Liver (tissue), 9 donors: Measurements from ENCODE around the gene GRIP1. TPM values are rescaled to one million over a fixed set of nuclear protein-coding genes. Genes with fewer than 3 reads are reported as not detected.

ENCODE experiments used
- DNase-seq: peaks from one replicate; pipeline ENCODE4 v3.0.0-alpha.2; 2017; ENCODE audit warnings: low spot score
- H3K27ac ChIP-seq, 2 donors: one replicate each; pipeline ENCODE4 v1.7.0; 2013; ENCODE audit warnings: inconsistent platforms in 2 of 2, low read length in 2 of 2, control low read depth in 1 of 2, low read depth in 1 of 2, mild to moderate bottlenecking in 1 of 2
- H3K27me3 ChIP-seq, 4 donors: one replicate each; pipeline versions ENCODE4 v1.6.1 to v1.7.0; 2013; ENCODE audit warnings: low read length in 3 of 4, inconsistent platforms in 1 of 4, mild to moderate bottlenecking in 1 of 4, moderate library complexity in 1 of 4; ENCODE audit not compliant: control insufficient read depth in 4 of 4, insufficient read depth in 4 of 4
- H3K36me3 ChIP-seq, 4 donors: one replicate each; pipeline versions ENCODE4 v1.6.1 to v1.7.0; 2013; ENCODE audit warnings: low read length in 3 of 4, mild to moderate bottlenecking in 3 of 4, low read depth in 1 of 4, moderate library complexity in 1 of 4; ENCODE audit not compliant: control insufficient read depth in 4 of 4, insufficient read depth in 3 of 4
- H3K4me1 ChIP-seq, 4 donors: one replicate each; pipeline versions ENCODE4 v1.6.1 to v1.7.0; 2013; ENCODE audit warnings: low read length in 3 of 4, mild to moderate bottlenecking in 3 of 4, moderate library complexity in 1 of 4; ENCODE audit not compliant: control insufficient read depth in 4 of 4, insufficient read depth in 4 of 4
- H3K4me3 ChIP-seq, 3 donors: one replicate each; pipeline versions ENCODE4 v1.6.1 to v1.7.0; 2013; ENCODE audit warnings: low read length in 3 of 3, control low read depth in 1 of 3, low read depth in 1 of 3, mild to moderate bottlenecking in 1 of 3
- H3K9ac ChIP-seq, 2 donors: one replicate each; pipeline ENCODE4 v1.7.0; 2013; ENCODE audit warnings: low read length in 2 of 2, mild to moderate bottlenecking in 2 of 2, moderate library complexity in 2 of 2, control low read depth in 1 of 2, low read depth in 1 of 2
- H3K9me3 ChIP-seq, 4 donors: one replicate each; pipeline versions ENCODE4 v1.6.1 to v1.7.0; 2013; ENCODE audit warnings: low read length in 3 of 4; ENCODE audit not compliant: control insufficient read depth in 4 of 4
- ATF3 ChIP-seq: IDR thresholded peaks from 2 replicates; pipeline ENCODE4 v1.6.1; 2016; ENCODE audit warnings: antibody characterized with exemption
- EGR1 ChIP-seq, 2 donors: IDR thresholded peaks; 2 replicates each; pipeline ENCODE4 v1.6.1; 2016 to 2018; ENCODE audit warnings: antibody characterized with exemption in 2 of 2, low read depth in 2 of 2
- FOXA1 ChIP-seq: IDR thresholded peaks from 2 replicates; pipeline ENCODE4 v1.6.1; 2016; ENCODE audit warnings: antibody characterized with exemption
- FOXA2 ChIP-seq: IDR thresholded peaks from 2 replicates; pipeline ENCODE4 v1.6.1; 2016; ENCODE audit warnings: antibody characterized with exemption
- GABPA ChIP-seq, 2 donors: IDR thresholded peaks in 1 of 2; conservative IDR thresholded peaks in 1 of 2; 2 replicates each; pipeline ENCODE4 v1.6.1; 2016; ENCODE audit warnings: antibody characterized with exemption in 2 of 2, mild to moderate bottlenecking in 1 of 2, moderate library complexity in 1 of 2
- HNF4A ChIP-seq, 2 donors: conservative IDR thresholded peaks; 2 replicates each; pipeline ENCODE4 v1.6.1; 2016; ENCODE audit warnings: antibody characterized with exemption in 2 of 2, mild to moderate bottlenecking in 2 of 2
- HNF4G ChIP-seq: IDR thresholded peaks from 2 replicates; pipeline ENCODE4 v1.6.1; 2016; ENCODE audit warnings: antibody characterized with exemption
- JUND ChIP-seq, 2 donors: IDR thresholded peaks; 2 replicates each; pipeline ENCODE4 v1.6.1; 2016; ENCODE audit warnings: antibody characterized with exemption in 2 of 2
- NR2F2 ChIP-seq: IDR thresholded peaks from 2 replicates; pipeline ENCODE4 v1.6.1; 2016; ENCODE audit warnings: antibody characterized with exemption
- RAD21 ChIP-seq, 2 donors: IDR thresholded peaks; 2 replicates each; pipeline ENCODE4 v1.6.1; 2016; ENCODE audit warnings: antibody characterized with exemption in 2 of 2, mild to moderate bottlenecking in 2 of 2
- RXRA ChIP-seq, 2 donors: IDR thresholded peaks; 2 replicates each; pipeline ENCODE4 v1.6.1; 2017 to 2018; ENCODE audit warnings: antibody characterized with exemption in 2 of 2, mild to moderate bottlenecking in 1 of 2
- SP1 ChIP-seq: IDR thresholded peaks from 2 replicates; pipeline ENCODE4 v1.6.1; 2018; ENCODE audit warnings: antibody characterized with exemption, mild to moderate bottlenecking
- TAF1 ChIP-seq: conservative IDR thresholded peaks from 2 replicates; pipeline ENCODE4 v1.6.1; 2016; ENCODE audit warnings: antibody characterized with exemption, mild to moderate bottlenecking
- YY1 ChIP-seq: IDR thresholded peaks from 2 replicates; pipeline ENCODE4 v1.6.1; 2016; ENCODE audit warnings: antibody characterized with exemption, mild to moderate bottlenecking
- WGBS: extraction: QIAGEN DNeasy Blood & Tissue Kit; methylation state at CpG from one replicate; pipeline ENCODE4 v1.1.7; 2013; 5-methylcytosine and 5-hydroxymethylcytosine counted together
- polyA plus RNA-seq, 2 donors: library from polyadenylated mRNA; stranded (reverse) in 1 of 2; unstranded in 1 of 2; fragments of 200-250 nt in 1 of 2; fragments of >200 nt in 1 of 2; fragmentation: Nextera tagmentation in 1 of 2; extraction: Ambion mirVana in 1 of 2; gene quantifications; one replicate each; pipeline versions ENCODE4 v1.2.1 to v1.2.3, GENCODE V29; 2013 to 2015
- total RNA-seq, 2 donors: library from RNA; depleted of rRNA; stranded (reverse); fragments of >200 nt; gene quantifications; one replicate each; pipeline ENCODE4 v1.2.3, GENCODE V29; 2014
- TF ChIP-seq, protein P1 (sequence below): fragments of 150-350 bp; IDR thresholded peaks from 2 replicates; pipeline ENCODE4 v1.5.1; 2017; ENCODE audit warnings: improper control_type of control experiment, low read depth, low read length; ENCODE audit not compliant: missing input control
- TF ChIP-seq, protein P2 (sequence below): IDR thresholded peaks from 2 replicates; pipeline ENCODE4 v1.6.1; 2016; ENCODE audit warnings: antibody characterized with exemption
- TF ChIP-seq, protein P3 (sequence below): IDR thresholded peaks from 2 replicates; pipeline ENCODE4 v1.6.1; 2016; ENCODE audit warnings: antibody characterized with exemption
- TF ChIP-seq, protein P4 (sequence below): IDR thresholded peaks from 2 replicates; pipeline ENCODE4 v1.6.1; 2016; ENCODE audit warnings: antibody characterized with exemption, mild to moderate bottlenecking
- donor health status: healthy.
- donor health status: healthy.
- donor health status: healthy.
- donor health status: healthy.
- donor health status: healthy.

GRIP1 gene
- total and polyA plus RNA-seq, 4 donors, result 0.05 to 1.5 (median 0.24) TPM

DNA sequence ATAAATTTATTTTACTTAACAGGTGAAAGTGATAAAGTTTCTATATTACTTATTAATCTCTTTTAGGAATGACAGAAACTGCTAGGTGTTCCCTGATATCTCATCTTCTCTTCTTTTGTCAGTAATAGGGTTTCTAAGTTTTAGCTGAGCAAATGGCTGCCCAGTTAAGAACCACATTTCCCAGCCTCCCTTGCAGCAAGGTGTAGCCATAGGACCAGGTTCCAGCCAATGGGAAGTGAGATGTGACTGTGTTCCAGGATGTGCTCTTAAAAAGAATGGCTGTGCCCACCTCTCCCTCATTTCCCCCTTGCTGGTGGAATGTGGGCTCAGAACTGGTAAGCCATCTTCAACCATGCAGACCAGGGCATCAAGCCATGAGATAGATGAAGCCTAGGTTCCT, 210.9 kb downstream of the GRIP1 start:
- TF ChIP-seq, protein P1, sequence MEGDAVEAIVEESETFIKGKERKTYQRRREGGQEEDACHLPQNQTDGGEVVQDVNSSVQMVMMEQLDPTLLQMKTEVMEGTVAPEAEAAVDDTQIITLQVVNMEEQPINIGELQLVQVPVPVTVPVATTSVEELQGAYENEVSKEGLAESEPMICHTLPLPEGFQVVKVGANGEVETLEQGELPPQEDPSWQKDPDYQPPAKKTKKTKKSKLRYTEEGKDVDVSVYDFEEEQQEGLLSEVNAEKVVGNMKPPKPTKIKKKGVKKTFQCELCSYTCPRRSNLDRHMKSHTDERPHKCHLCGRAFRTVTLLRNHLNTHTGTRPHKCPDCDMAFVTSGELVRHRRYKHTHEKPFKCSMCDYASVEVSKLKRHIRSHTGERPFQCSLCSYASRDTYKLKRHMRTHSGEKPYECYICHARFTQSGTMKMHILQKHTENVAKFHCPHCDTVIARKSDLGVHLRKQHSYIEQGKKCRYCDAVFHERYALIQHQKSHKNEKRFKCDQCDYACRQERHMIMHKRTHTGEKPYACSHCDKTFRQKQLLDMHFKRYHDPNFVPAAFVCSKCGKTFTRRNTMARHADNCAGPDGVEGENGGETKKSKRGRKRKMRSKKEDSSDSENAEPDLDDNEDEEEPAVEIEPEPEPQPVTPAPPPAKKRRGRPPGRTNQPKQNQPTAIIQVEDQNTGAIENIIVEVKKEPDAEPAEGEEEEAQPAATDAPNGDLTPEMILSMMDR, result no peak
- TF ChIP-seq SP1 (no peak), FOXA1 (no peak), RAD21 (IDR thresholded peaks at IDR 0.05) (no peak), HNF4G (no peak), GABPA (IDR thresholded peaks at IDR 0.05 in 1 of 2, conservative IDR thresholded peaks at IDR 0.05 in 1 of 2) (no peak)
- TF ChIP-seq, protein P2, sequence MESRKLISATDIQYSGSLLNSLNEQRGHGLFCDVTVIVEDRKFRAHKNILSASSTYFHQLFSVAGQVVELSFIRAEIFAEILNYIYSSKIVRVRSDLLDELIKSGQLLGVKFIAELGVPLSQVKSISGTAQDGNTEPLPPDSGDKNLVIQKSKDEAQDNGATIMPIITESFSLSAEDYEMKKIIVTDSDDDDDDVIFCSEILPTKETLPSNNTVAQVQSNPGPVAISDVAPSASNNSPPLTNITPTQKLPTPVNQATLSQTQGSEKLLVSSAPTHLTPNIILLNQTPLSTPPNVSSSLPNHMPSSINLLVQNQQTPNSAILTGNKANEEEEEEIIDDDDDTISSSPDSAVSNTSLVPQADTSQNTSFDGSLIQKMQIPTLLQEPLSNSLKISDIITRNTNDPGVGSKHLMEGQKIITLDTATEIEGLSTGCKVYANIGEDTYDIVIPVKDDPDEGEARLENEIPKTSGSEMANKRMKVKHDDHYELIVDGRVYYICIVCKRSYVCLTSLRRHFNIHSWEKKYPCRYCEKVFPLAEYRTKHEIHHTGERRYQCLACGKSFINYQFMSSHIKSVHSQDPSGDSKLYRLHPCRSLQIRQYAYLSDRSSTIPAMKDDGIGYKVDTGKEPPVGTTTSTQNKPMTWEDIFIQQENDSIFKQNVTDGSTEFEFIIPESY, result no peak
- Histone ChIP-seq H3K4me3 (no peak overlapping the region), H3K9me3 (no peaks in the 10 kb centered on the region), H3K9ac (no peak overlapping the region), H3K36me3 (no peaks in the 10 kb centered on the region), H3K27ac (no peak overlapping the region), H3K27me3 (no peaks in the 10 kb centered on the region), H3K4me1 (no peaks in the 10 kb centered on the region)
- DNase-seq, result no peak

- WGBS, result 75% methylated on average over 3 of the region's 3 CpGs
- DNase-seq, result no peak
- TF ChIP-seq RXRA (IDR thresholded peaks at IDR 0.05), result no peak
- TF ChIP-seq FOXA1, result no peak
- TF ChIP-seq RAD21 (IDR thresholded peaks at IDR 0.05), result no peak
- no peak for TF ChIP-seq FOXA2
- no peak for TF ChIP-seq NR2F2
- no peak for TF ChIP-seq GABPA (IDR thresholded peaks at IDR 0.05 in 1 of 2, conservative IDR thresholded peaks at IDR 0.05 in 1 of 2)
- no peak for TF ChIP-seq YY1
- TF ChIP-seq, protein P3, sequence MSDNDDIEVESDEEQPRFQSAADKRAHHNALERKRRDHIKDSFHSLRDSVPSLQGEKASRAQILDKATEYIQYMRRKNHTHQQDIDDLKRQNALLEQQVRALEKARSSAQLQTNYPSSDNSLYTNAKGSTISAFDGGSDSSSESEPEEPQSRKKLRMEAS, result no peak
- no peak for TF ChIP-seq JUND (IDR thresholded peaks at IDR 0.05)
- no peak for TF ChIP-seq HNF4A (conservative IDR thresholded peaks at IDR 0.05)
- no peak for TF ChIP-seq ATF3
- TF ChIP-seq EGR1 (IDR thresholded peaks at IDR 0.05; ENCODE audit: low read depth in 2 of 2), result no peak
- TF ChIP-seq SP1, result no peak
- TF ChIP-seq TAF1, result no peak
- TF ChIP-seq, protein P4, sequence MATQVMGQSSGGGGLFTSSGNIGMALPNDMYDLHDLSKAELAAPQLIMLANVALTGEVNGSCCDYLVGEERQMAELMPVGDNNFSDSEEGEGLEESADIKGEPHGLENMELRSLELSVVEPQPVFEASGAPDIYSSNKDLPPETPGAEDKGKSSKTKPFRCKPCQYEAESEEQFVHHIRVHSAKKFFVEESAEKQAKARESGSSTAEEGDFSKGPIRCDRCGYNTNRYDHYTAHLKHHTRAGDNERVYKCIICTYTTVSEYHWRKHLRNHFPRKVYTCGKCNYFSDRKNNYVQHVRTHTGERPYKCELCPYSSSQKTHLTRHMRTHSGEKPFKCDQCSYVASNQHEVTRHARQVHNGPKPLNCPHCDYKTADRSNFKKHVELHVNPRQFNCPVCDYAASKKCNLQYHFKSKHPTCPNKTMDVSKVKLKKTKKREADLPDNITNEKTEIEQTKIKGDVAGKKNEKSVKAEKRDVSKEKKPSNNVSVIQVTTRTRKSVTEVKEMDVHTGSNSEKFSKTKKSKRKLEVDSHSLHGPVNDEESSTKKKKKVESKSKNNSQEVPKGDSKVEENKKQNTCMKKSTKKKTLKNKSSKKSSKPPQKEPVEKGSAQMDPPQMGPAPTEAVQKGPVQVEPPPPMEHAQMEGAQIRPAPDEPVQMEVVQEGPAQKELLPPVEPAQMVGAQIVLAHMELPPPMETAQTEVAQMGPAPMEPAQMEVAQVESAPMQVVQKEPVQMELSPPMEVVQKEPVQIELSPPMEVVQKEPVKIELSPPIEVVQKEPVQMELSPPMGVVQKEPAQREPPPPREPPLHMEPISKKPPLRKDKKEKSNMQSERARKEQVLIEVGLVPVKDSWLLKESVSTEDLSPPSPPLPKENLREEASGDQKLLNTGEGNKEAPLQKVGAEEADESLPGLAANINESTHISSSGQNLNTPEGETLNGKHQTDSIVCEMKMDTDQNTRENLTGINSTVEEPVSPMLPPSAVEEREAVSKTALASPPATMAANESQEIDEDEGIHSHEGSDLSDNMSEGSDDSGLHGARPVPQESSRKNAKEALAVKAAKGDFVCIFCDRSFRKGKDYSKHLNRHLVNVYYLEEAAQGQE, result no peak
- TF ChIP-seq, protein P2, result no peak
- no peak for TF ChIP-seq HNF4G
- TF ChIP-seq, protein P1, result no peak
Observed at GRCh38 chr12:66461331-66461730, 217.5 kb downstream of the GRIP1 start.

More at GRCh38 chr12:66461331-66461730, 217.5 kb downstream of the GRIP1 start:
- no peaks in the 10 kb centered on the region for H3K27me3 ChIP-seq
- no peaks in the 10 kb centered on the region for H3K9me3 ChIP-seq
- H3K36me3 ChIP-seq, result no peaks in the 10 kb centered on the region
- no peak overlapping the region for H3K4me3 ChIP-seq
- H3K4me1 ChIP-seq, result no peaks in the 10 kb centered on the region
- H3K27ac ChIP-seq, result no peak overlapping the region
- H3K9ac ChIP-seq, result no peak overlapping the region
